Activated CD4-positive, alpha-beta T cell treated with anti-CD3 and anti-CD28 coated beads, Interleukin-2, Interleukin-6, amounts not matched to agents 100 ng/mL and 50 ng/mL, durations not matched to agents 16 hours and 8 hours (primary cell): Measurements from ENCODE around the gene IGFN1.

Experiments used
- DNase-seq: peaks from one replicate; pipeline ENCODE4 v3.0.0-alpha.2; 2020

The IGFN1 gene

GRCh38 chr1:201186192-201186591 is 4.4 kb upstream of the IGFN1 start:
- DNase-seq: no peak

GRCh38 chr1:201189085-201189484 is 1.5 kb upstream of the IGFN1 start:
- DNase-seq: no peak

GRCh38 chr1:201190005-201190404 is 619 bp upstream of the IGFN1 start:
- no peak for DNase-seq

GRCh38 chr1:201191653-201192260 is 1.1 kb downstream of the IGFN1 start:
- peak; percentile 52 for DNase-seq

- no peak for DNase-seq
Measured at GRCh38 chr1:201192261-201192788, 1.7 kb downstream of the IGFN1 start.

- DNase-seq: no peak
Measured at GRCh38 chr1:201194046-201194445, 3.4 kb downstream of the IGFN1 start.

GRCh38 chr1:201198598-201198997 is 8.0 kb downstream of the IGFN1 start:
- DNase-seq: no peak

GRCh38 chr1:201205036-201205435 is 14.4 kb downstream of the IGFN1 start:
- DNase-seq: no peak

- no peak for DNase-seq
Measured at GRCh38 chr1:201206176-201206575, 15.6 kb downstream of the IGFN1 start.

GRCh38 chr1:201207046-201207445 is 16.4 kb downstream of the IGFN1 start:
- DNase-seq: no peak

GRCh38 chr1:201208236-201208635 is 17.6 kb downstream of the IGFN1 start:
- DNase-seq: no peak

GRCh38 chr1:201212056-201212455 is 21.4 kb downstream of the IGFN1 start:
- DNase-seq: no peak

GRCh38 chr1:201212461-201213055 is 21.9 kb downstream of the IGFN1 start:
- DNase-seq: no peak

GRCh38 chr1:201213106-201213770 is 22.6 kb downstream of the IGFN1 start:
- DNase-seq: no peak

- no peak for DNase-seq
Measured at GRCh38 chr1:201213926-201214325, 23.3 kb downstream of the IGFN1 start.

- no peak for DNase-seq
Measured at GRCh38 chr1:201214461-201214860, 23.8 kb downstream of the IGFN1 start.

GRCh38 chr1:201214886-201215285 is 24.3 kb downstream of the IGFN1 start:
- no peak for DNase-seq

GRCh38 chr1:201215531-201216357 is 25.1 kb downstream of the IGFN1 start:
- no peak for DNase-seq

GRCh38 chr1:201216395-201217085 is 25.9 kb downstream of the IGFN1 start:
- no peak for DNase-seq

- no peak for DNase-seq
Measured at GRCh38 chr1:201217146-201217545, 26.5 kb downstream of the IGFN1 start.

- no peak for DNase-seq
Measured at GRCh38 chr1:201217851-201218250, 27.2 kb downstream of the IGFN1 start.

- no peak for DNase-seq
Measured at GRCh38 chr1:201218409-201218808, 27.8 kb downstream of the IGFN1 start.
